GM18873 (cell line): ENCODE results near the gene DIS3L2.
"Not testable (repeated sequence)": the region's sequence is repeated elsewhere in the genome, so short reads cannot be mapped to it uniquely, and the experiment has no call there.

ENCODE experiments used
- ATAC-seq: cut with Tn5 transposase; IDR thresholded peaks from one replicate; pipeline ENCODE4 v1.9.1; 2021; ENCODE audit warnings: mild to moderate bottlenecking, moderate library complexity, moderate number of reproducible peaks; ENCODE audit not compliant: unreplicated experiment, low FRiP score

DIS3L2 gene

GRCh38 chr2:232326274-232327104 is 365.0 kb downstream of the DIS3L2 start:
- ATAC-seq, result not testable (repeated sequence)

GRCh38 chr2:232327105-232328031 is 365.9 kb downstream of the DIS3L2 start:
- ATAC-seq, result no peak

GRCh38 chr2:232328032-232328422 is 366.5 kb downstream of the DIS3L2 start:
- no peak for ATAC-seq

GRCh38 chr2:232328516-232329460 is 367.3 kb downstream of the DIS3L2 start:
- no peak for ATAC-seq

GRCh38 chr2:232329716-232330067 is 368.2 kb downstream of the DIS3L2 start:
- no peak for ATAC-seq

- ATAC-seq, result no peak
These were observed 368.8 kb downstream of the DIS3L2 start for GRCh38 chr2:232330068-232330999.

- not testable (repeated sequence) for ATAC-seq
These were observed 369.5 kb downstream of the DIS3L2 start for GRCh38 chr2:232331061-232331460.

- ATAC-seq, result not testable (repeated sequence)
These were observed 370.1 kb downstream of the DIS3L2 start for GRCh38 chr2:232331641-232332040.

- ATAC-seq, result not testable (repeated sequence)
These were observed 370.9 kb downstream of the DIS3L2 start for GRCh38 chr2:232332244-232332939.

GRCh38 chr2:232332940-232333259 is 371.4 kb downstream of the DIS3L2 start:
- no peak for ATAC-seq

GRCh38 chr2:232333361-232334135 is 372.0 kb downstream of the DIS3L2 start:
- no peak for ATAC-seq

- ATAC-seq, result not testable (repeated sequence)
These were observed 372.8 kb downstream of the DIS3L2 start for GRCh38 chr2:232334136-232334884.

GRCh38 chr2:232334885-232335205 is 373.3 kb downstream of the DIS3L2 start:
- not testable (repeated sequence) for ATAC-seq

- ATAC-seq, result not testable (repeated sequence)
These were observed 373.8 kb downstream of the DIS3L2 start for GRCh38 chr2:232335206-232335858.

GRCh38 chr2:232335859-232336215 is 374.3 kb downstream of the DIS3L2 start:
- no peak for ATAC-seq

- no peak for ATAC-seq
These were observed 374.8 kb downstream of the DIS3L2 start for GRCh38 chr2:232336241-232336736.
